Measurements from ENCODE around the gene POPDC2.

GRCh38 chr3:119619094-119619493 lies 41.3 kb downstream of the POPDC2 start:
- TF ChIP-seq CTCF (IDR thresholded peaks at IDR 0.05) (no peak), POLR2A (IDR thresholded peaks at IDR 0.05) (no peak)
